ENCODE results near the gene CHPT1.

The CHPT1 gene

DNA sequence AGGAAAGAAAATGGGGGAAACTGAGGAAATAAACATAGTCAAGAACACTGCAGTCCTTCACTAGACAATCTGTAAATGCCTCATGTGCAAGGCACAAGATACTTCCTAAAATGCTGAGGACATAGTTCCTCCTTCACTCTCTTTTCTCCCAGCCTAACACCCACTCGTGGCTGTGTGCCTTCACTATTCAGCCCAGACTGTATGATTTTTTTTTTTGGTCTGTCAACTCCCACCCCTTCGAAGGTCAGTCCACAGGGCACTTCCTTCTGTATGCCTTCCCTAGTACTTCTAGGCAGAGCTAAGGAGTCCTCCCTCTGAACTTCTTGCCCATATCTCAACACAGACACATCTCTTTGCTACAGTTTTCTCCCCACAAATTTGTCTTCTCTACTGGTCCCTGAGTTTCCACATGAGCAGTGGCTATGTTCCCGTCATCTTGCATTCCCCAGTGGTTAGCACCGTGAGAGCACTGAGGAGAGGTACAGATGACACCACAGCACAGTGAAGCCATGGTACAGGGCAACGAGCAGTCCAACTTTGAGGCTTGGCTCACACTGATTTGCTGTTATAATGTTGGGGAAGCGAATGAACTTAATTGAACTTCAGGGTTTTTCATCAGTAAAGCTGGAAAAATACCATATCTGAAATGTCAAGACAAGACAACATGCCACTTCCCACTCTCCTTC lies 65.9 kb downstream of the CHPT1 start:
- DNase-seq (ENCODE audit: low spot score) = no peak

GRCh38 chr12:101764051-101764792 lies 66.8 kb downstream of the CHPT1 start:
- no peak for DNase-seq (ENCODE audit: low spot score)

GRCh38 chr12:101767537-101767936 lies 70.1 kb downstream of the CHPT1 start:
- no peak for DNase-seq (ENCODE audit: low spot score)

GRCh38 chr12:101768781-101769180 lies 71.3 kb downstream of the CHPT1 start:
- DNase-seq (ENCODE audit: low spot score) = no peak

- DNase-seq (ENCODE audit: low spot score) = no peak
These were observed 72.4 kb downstream of the CHPT1 start for GRCh38 chr12:101769865-101770264.

- no peak for DNase-seq (ENCODE audit: low spot score)
These were observed 74.8 kb downstream of the CHPT1 start for GRCh38 chr12:101772012-101772775.

DNA sequence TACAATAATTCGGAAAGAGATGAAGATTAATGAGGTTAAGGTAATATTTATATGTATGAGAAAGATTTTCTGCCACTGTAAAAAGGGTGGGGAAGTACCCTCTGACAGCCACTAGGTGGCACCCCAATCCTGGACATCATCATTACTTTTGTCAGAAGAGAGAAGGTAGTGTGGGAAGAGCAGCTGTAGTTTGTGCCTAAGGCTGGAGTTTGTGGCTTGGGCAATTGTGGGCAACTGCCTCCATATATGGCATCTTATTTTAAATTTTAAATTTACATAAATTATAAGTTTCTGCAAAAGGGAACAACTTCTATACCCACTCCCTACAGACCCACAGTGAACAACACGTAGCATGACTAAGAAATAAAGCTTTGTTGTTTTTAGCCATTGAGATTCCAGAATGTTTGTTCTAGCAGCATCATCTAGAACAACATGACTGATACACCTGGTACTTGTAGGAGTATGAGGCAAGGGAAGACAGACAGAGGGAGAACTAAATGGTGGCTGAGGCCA lies 76.3 kb downstream of the CHPT1 start:
- DNase-seq (ENCODE audit: low spot score) = peak; percentile 82

GRCh38 chr12:101775816-101776215 lies 78.4 kb downstream of the CHPT1 start:
- no peak for DNase-seq (ENCODE audit: low spot score)

DNA sequence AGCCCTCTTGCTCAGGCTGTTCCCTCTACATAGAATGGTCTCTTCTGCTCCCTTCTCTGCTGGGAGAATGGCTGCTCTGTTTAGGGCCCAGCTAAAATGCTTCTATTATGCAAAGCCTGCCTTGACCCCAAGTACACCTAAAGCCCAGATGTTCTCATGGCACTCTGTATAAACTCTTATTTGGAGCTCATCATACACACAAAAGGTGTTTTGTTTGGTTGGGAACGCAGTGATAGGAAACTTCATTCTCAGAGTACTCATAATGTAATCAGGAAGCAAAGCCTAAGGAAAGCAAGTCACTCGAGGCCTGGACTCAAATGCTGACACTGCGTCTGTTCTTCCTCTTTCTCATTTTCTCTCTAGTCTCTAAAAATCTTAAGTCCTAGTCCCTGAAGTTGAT lies 80.0 kb downstream of the CHPT1 start:
- DNase-seq (ENCODE audit: low spot score) = no peak

DNA sequence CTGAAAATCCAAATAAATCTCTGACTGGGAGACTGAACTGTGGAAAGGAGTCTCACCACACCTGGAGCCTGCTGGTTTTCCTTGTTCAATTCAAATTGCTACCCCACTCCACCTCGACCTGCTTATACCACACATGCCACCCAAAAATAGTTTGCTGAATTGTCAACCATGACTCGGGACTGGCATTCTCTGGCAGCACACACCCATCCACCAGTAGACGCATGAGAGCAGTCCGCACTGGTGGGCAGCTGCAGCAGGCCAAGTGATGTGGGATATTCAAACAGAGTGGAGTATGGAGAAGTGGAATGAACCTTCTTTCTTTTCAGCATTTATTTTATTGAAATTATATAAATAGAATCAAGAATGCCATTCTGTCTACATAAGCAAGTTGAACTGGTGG lies 80.5 kb downstream of the CHPT1 start:
- no peak for DNase-seq (ENCODE audit: low spot score)
